Activated naive CD4-positive, alpha-beta T cell treated with anti-CD3 and anti-CD28 coated beads, Interleukin-2, amount 50 U/mL, for 72 hours (primary cell): ENCODE data around the gene TMEM54. TPM values are rescaled to one million over a fixed set of nuclear protein-coding genes. Genes with fewer than 3 reads are reported as not detected.

ENCODE experiments used
- ATAC-seq, 2 donors: fragments of 150-1000 bp; cut with Tn5 transposase; 2 replicates each; pipeline ENCODE4 v1.10.0; 2021; ENCODE audit warnings: mild to moderate bottlenecking in 2 of 2, moderate library complexity in 2 of 2
- DNase-seq, 2 donors: peaks; one replicate each; pipeline ENCODE4 v3.0.0; 2021 to 2022; ENCODE audit warnings: low spot score in 2 of 2
- H3K27ac Mint-ChIP-seq, 2 donors: one replicate each; pipeline ENCODE4 v1.8.0; 2022; ENCODE audit warnings: mild to moderate bottlenecking in 2 of 2, mixed read lengths in 2 of 2
- H3K36me3 Mint-ChIP-seq, 2 donors: one replicate each; pipeline ENCODE4 v1.8.0; 2022; ENCODE audit warnings: mixed read lengths in 2 of 2
- H3K9me3 Mint-ChIP-seq, 2 donors: one replicate each; pipeline ENCODE4 v1.8.0; 2022; ENCODE audit warnings: mixed read lengths in 2 of 2
- total RNA-seq, 2 donors: library from RNA; stranded (reverse); gene quantifications; one replicate each; pipeline ENCODE4 v1.2.3, GENCODE V29; 2022

The TMEM54 gene
- total RNA-seq, 2 donors from 2014 or later: 1.6 TPM; not detected in 1

- Mint-ChIP-seq H3K36me3 (peaks cover 0 to 8% of the 10 kb centered on the region in 2 donors), H3K9me3 (no peaks in the 10 kb centered on the region), H3K27ac (peak overlapping the region in 1 of 2 donors; percentile 19)
- DNase-seq (no peak), ATAC-seq (no peak)
Measured at GRCh38 chr1:32864375-32865019, 36.7 kb downstream of the TMEM54 start.

GRCh38 chr1:32863881-32864245 is 37.3 kb downstream of the TMEM54 start:
- Mint-ChIP-seq H3K27ac (peak overlapping the region in 1 of 2 donors; percentile 19), H3K9me3 (no peaks in the 10 kb centered on the region), H3K36me3 (peaks cover 0 to 8% of the 10 kb centered on the region in 2 donors)
- DNase-seq (no peak), ATAC-seq (no peak)

- Mint-ChIP-seq H3K27ac (peak overlapping the region in 1 of 2 donors; percentile 19), H3K36me3 (peaks cover 0 to 8% of the 10 kb centered on the region in 2 donors), H3K9me3 (no peaks in the 10 kb centered on the region)
- DNase-seq (no peak), ATAC-seq (no peak)
Measured at GRCh38 chr1:32863218-32863880, 37.8 kb downstream of the TMEM54 start.

GRCh38 chr1:32861904-32862695 is 39.1 kb downstream of the TMEM54 start:
- no peak for DNase-seq
- no peaks in the 10 kb centered on the region for H3K9me3 Mint-ChIP-seq
- H3K27ac Mint-ChIP-seq: no peak overlapping the region
- no peak for ATAC-seq
- peaks cover 0 to 8% of the 10 kb centered on the region in 2 donors for H3K36me3 Mint-ChIP-seq

- no peak for ATAC-seq
- H3K9me3 Mint-ChIP-seq: no peaks in the 10 kb centered on the region
- H3K27ac Mint-ChIP-seq: no peak overlapping the region
- peaks cover 0 to 8% of the 10 kb centered on the region in 2 donors for H3K36me3 Mint-ChIP-seq
- DNase-seq: no peak
Measured at GRCh38 chr1:32860566-32860965, 40.6 kb downstream of the TMEM54 start.

- Mint-ChIP-seq H3K36me3 (peaks cover 0 to 8% of the 10 kb centered on the region in 2 donors), H3K27ac (no peak overlapping the region), H3K9me3 (no peaks in the 10 kb centered on the region)
- ATAC-seq (no peak), DNase-seq (no peak)
Measured at GRCh38 chr1:32859915-32860314, 41.3 kb downstream of the TMEM54 start.

- peaks cover 0 to 12% of the 10 kb centered on the region in 2 donors for H3K36me3 Mint-ChIP-seq
Measured at GRCh38 chr1:32858791-32859190, 42.4 kb downstream of the TMEM54 start.

GRCh38 chr1:32858136-32858535 is 43.1 kb downstream of the TMEM54 start:
- H3K27ac Mint-ChIP-seq: no peak overlapping the region
- DNase-seq (no peak), ATAC-seq (no peak)
- peaks cover 0 to 12% of the 10 kb centered on the region in 2 donors for H3K36me3 Mint-ChIP-seq
- no peaks in the 10 kb centered on the region for H3K9me3 Mint-ChIP-seq

More at GRCh38 chr1:32858791-32859190, 42.4 kb downstream of the TMEM54 start:
- no peak overlapping the region for H3K27ac Mint-ChIP-seq
- H3K9me3 Mint-ChIP-seq: no peaks in the 10 kb centered on the region
- no peak for DNase-seq
- ATAC-seq: no peak

- Mint-ChIP-seq H3K9me3 (no peaks in the 10 kb centered on the region), H3K27ac (no peak overlapping the region), H3K36me3 (peaks cover 0 to 4% of the 10 kb centered on the region in 2 donors)
- no peak for ATAC-seq
- no peak for DNase-seq
Measured at GRCh38 chr1:32855861-32856617, 45.1 kb downstream of the TMEM54 start.

- no peak for DNase-seq
- Mint-ChIP-seq H3K36me3 (peaks cover 0 to 7% of the 10 kb centered on the region in 2 donors), H3K9me3 (peaks cover 0 to 5% of the 10 kb centered on the region in 2 donors), H3K27ac (no peak overlapping the region)
- ATAC-seq: peak in 1 of 2 donors; percentile 11
Measured at GRCh38 chr1:32848354-32849063, 52.7 kb downstream of the TMEM54 start.

Other genes with a start within 250 kb of the TMEM54 start
- not detected for gene SYNC, start 198.6 kb downstream of the TMEM54 start, total RNA-seq
- gene YARS1, start 84.0 kb downstream of the TMEM54 start, total RNA-seq: 100 to 1,000 TPM; 217 to 236 TPM
- 10 to 100 TPM; 41.5 to 73.0 TPM for gene S100PBP, start 83.7 kb downstream of the TMEM54 start, total RNA-seq
- not detected for gene FNDC5, start 30.5 kb downstream of the TMEM54 start, total RNA-seq
- under 1 TPM; 0.35 to 0.87 TPM for gene HPCA, start 14.9 kb downstream of the TMEM54 start, total RNA-seq
- gene RNF19B, start 63.4 kb upstream of the TMEM54 start, total RNA-seq: 10 to 100 TPM; 11.5 to 31.6 TPM
- gene AK2, start 135.5 kb upstream of the TMEM54 start, total RNA-seq: 100 to 1,000 TPM; 257 to 425 TPM
- gene AZIN2, start 179.8 kb upstream of the TMEM54 start, total RNA-seq: 1 to 10 TPM; 1.2 to 2.1 TPM